SW480 (cell line): ENCODE results near the gene RMI2.

ENCODE experiments used
- DNase-seq: peaks from one replicate; pipeline ENCODE4 v3.0.0-alpha.2; 2016; ENCODE audit warnings: low spot score

RMI2 gene

GRCh38 chr16:11384184-11384955, 39.1 kb downstream of the RMI2 start:
- no peak for DNase-seq

DNA sequence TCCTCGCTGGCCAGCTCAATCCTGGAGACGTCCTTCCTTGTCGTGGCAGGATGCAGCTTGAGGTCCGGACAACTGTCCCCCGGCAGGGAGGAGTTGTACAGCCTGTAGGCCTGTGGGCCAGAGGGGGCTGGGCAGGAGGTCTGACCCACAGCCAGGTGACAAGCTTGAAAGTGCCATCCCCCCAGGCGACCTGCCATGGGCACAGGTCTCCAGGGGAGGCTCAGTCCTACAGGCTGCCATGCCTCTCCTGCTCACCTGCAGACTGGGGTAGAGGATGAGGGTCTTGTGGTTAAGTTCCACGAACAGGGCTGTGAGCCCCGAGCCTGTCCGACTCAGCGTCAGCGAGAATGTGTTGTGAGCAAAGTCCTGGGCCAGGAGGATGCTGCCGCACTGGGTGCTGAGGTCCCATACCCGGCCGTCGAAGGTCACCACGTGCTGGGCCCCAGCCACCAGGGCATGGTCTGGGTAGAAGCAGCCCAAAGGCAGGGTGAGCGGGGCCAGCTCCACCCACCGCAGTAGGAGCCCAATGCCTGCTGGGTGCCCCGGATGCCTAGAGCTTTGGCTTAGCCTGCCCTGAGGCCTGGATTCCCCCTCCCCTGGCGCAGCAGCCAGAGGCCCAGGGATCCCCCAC, 39.8 kb downstream of the RMI2 start:
- no peak for DNase-seq

GRCh38 chr16:11386054-11386680, 40.9 kb downstream of the RMI2 start:
- DNase-seq, result no peak

- no peak for DNase-seq
Measured at GRCh38 chr16:11386791-11387546, 41.7 kb downstream of the RMI2 start.

- no peak for DNase-seq
Measured at GRCh38 chr16:11389083-11389482, 43.8 kb downstream of the RMI2 start.

- DNase-seq, result no peak
Measured at GRCh38 chr16:11389631-11390565, 44.6 kb downstream of the RMI2 start.

GRCh38 chr16:11390573-11391495, 45.6 kb downstream of the RMI2 start:
- DNase-seq, result no peak

DNA sequence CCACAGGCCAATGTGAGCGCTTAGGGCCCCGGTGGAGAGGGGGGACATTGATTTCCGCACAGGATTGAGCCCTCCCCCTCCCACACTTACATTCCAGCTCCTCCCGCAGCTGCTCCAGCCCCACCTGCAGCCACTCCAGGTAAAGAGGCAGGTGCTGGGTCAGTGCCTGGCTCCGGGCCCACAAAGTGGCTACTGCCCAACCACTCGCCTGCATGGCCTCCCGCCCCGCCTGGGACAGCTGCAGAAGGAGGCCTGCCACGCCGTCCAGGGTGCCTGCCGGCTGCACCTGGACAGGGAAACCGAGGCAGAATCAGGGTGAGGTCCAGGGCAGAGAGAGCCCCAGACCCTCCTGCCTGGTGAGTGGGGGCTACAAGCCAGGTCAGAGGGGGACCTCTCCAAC, 46.3 kb downstream of the RMI2 start:
- DNase-seq, result peak; percentile 14

- DNase-seq, result no peak
Measured at GRCh38 chr16:11392041-11392581, 46.9 kb downstream of the RMI2 start.

DNA sequence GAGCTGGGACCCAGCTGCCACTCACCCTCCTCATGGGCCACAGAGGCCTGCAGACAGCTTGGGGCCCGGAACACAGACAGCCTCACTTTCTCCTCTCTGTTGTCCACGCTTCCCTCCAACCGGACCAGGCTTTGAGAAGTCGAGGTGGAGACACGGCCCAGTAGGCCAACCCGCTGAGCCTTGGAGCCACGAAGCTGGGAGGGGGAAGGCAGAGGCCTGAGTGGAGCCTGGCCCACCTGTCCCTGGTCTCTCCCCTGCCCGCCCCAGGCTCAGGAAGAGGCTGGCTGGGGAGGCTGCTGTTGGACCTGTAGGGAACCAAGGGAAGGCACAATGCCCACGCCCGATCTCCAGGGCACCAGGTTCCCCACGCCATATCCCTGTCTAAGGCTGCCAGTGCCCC, 48.1 kb downstream of the RMI2 start:
- DNase-seq, result no peak

- DNase-seq, result no peak
Measured at GRCh38 chr16:11393861-11394592, 48.8 kb downstream of the RMI2 start.

- no peak for DNase-seq
Measured at GRCh38 chr16:11394593-11394960, 49.3 kb downstream of the RMI2 start.

DNA sequence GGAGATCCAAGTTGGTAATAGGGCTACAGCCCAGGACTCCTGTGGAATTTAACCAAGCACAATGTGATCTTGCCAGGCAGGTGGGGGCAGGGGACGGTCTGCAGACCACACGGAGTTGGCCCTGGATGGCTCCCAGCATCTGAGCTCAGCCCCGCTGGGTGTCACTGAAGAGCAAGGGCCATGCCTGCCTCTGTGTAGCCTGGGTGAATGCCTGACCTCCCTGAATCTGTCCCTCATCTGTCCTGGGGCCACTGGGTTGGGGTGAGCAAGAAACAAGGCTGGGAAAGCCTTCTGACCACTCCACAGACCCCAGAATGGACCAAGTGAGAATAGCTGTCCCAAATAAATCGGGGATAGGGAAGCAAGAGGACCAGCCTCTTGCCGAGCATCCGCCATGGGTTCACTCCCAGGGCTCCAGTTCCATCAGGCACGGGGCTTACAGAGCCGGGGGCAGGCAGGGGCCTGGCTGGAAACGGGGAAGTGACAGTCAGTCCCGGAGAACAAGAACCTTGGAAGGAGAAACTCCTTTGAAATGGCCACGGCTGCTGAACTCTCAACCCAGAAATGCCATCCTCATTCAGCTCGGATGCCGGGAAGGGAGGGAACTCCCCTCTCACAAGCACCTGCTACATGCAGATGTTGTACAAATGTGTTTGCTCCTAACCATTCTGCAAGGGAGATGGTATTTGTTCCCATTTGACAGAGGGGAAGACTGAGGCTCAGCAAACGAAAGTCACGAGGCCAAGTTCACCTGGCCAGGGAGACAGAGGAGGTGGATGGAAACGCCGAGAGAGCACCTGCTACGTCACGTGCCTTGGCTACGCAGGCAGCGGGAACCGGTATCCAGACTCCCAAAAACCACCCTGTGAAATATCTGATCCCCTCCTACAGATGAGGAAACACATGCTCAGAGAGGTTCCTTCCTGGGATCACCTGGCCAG, 50.0 kb downstream of the RMI2 start:
- no peak for DNase-seq

DNA sequence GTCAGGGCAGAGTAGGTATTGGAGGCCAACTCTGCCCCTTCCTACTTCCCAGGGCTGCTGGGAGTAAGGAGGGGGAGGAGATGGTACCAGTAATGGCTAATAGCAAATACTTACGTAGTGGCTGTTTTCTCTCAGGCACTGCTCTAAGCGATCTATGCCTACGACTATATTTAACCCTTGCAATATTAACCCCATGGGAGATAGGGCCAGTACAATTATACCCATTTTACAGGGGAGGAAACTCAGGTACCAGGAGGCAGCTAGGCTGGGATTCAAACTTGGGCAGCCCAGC, 50.6 kb downstream of the RMI2 start:
- DNase-seq, result no peak

- DNase-seq, result peak; percentile 42
Measured at GRCh38 chr16:11396241-11397048, 51.2 kb downstream of the RMI2 start.

DNA sequence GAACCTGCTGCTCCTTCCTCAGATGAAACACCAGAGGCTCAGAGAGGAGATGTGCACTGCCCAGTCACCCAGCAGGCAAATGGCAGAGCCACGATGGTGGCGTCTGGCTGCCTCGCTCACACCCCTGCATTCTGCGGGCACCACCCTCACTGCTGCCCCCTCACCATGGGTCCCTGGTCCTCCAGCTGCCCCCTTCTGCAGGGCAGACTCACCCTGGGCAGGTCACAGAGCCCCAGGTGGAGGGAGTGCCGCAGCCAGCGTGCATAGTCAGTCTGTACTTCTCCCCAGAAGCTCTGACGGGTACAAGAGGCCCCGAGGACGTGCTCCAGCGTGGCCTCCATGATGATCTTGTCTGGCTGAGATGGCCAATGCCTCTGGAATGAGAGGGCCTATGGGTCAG, 52.9 kb downstream of the RMI2 start:
- DNase-seq, result no peak

- DNase-seq, result no peak
Measured at GRCh38 chr16:11398851-11399250, 53.6 kb downstream of the RMI2 start.
